Measurements from ENCODE around the gene RBM34. TPM values are rescaled to one million over a fixed set of nuclear protein-coding genes. Genes with fewer than 3 reads are reported as not detected.
A peak's percentile ranks its signal among the peaks of the same experiment; 100 is the strongest.

Gene RBM34
- total RNA-seq, 1 donor from 2014 or later: 52.2 TPM

- Mint-ChIP-seq H3K9me3 (ENCODE audit: unreplicated experiment) (no peaks in the 10 kb centered on the region), H3K4me1 (ENCODE audit: unreplicated experiment) (peaks cover 8% of the 10 kb centered on the region), H3K36me3 (ENCODE audit: low read depth, unreplicated experiment) (peaks cover 49% of the 10 kb centered on the region), H3K4me3 (ENCODE audit: unreplicated experiment) (no peak overlapping the region), H3K27me3 (ENCODE audit: unreplicated experiment) (peaks cover 5% of the 10 kb centered on the region), H3K27ac (ENCODE audit: unreplicated experiment) (no peak overlapping the region)
- no peak for TF ChIP-seq CTCF (IDR thresholded peaks at IDR 0.05; ENCODE audit: unreplicated experiment)
- no peak for DNase-seq (ENCODE audit: low spot score)
Measured at GRCh38 chr1:235139315-235139714, 21.7 kb downstream of the RBM34 start.

GRCh38 chr1:235138821-235139220 is 22.2 kb downstream of the RBM34 start:
- H3K4me1 Mint-ChIP-seq (ENCODE audit: unreplicated experiment): peaks cover 8% of the 10 kb centered on the region
- peaks cover 49% of the 10 kb centered on the region for H3K36me3 Mint-ChIP-seq (ENCODE audit: low read depth, unreplicated experiment)
- peaks cover 5% of the 10 kb centered on the region for H3K27me3 Mint-ChIP-seq (ENCODE audit: unreplicated experiment)
- no peak for TF ChIP-seq CTCF (IDR thresholded peaks at IDR 0.05; ENCODE audit: unreplicated experiment)
- H3K4me3 Mint-ChIP-seq (ENCODE audit: unreplicated experiment): no peak overlapping the region
- no peak overlapping the region for H3K27ac Mint-ChIP-seq (ENCODE audit: unreplicated experiment)
- no peaks in the 10 kb centered on the region for H3K9me3 Mint-ChIP-seq (ENCODE audit: unreplicated experiment)
- DNase-seq (ENCODE audit: low spot score): no peak

- H3K36me3 Mint-ChIP-seq (ENCODE audit: low read depth, unreplicated experiment): peaks cover 33% of the 10 kb centered on the region
- no peak for DNase-seq (ENCODE audit: low spot score)
- peaks cover 6% of the 10 kb centered on the region for H3K4me1 Mint-ChIP-seq (ENCODE audit: unreplicated experiment)
- peak overlapping the region; percentile 3 for H3K4me3 Mint-ChIP-seq (ENCODE audit: unreplicated experiment)
- TF ChIP-seq CTCF (IDR thresholded peaks at IDR 0.05; ENCODE audit: unreplicated experiment): no peak
- no peaks in the 10 kb centered on the region for H3K9me3 Mint-ChIP-seq (ENCODE audit: unreplicated experiment)
- H3K27me3 Mint-ChIP-seq (ENCODE audit: unreplicated experiment): peaks cover 5% of the 10 kb centered on the region
- no peak overlapping the region for H3K27ac Mint-ChIP-seq (ENCODE audit: unreplicated experiment)
Measured at GRCh38 chr1:235136111-235136510, 24.9 kb downstream of the RBM34 start.

- Mint-ChIP-seq H3K27ac (ENCODE audit: unreplicated experiment) (no peak overlapping the region), H3K9me3 (ENCODE audit: unreplicated experiment) (no peaks in the 10 kb centered on the region), H3K4me1 (ENCODE audit: unreplicated experiment) (peaks cover 14% of the 10 kb centered on the region), H3K4me3 (ENCODE audit: unreplicated experiment) (no peak overlapping the region), H3K27me3 (ENCODE audit: unreplicated experiment) (peaks cover 2% of the 10 kb centered on the region), H3K36me3 (ENCODE audit: low read depth, unreplicated experiment) (peaks cover 30% of the 10 kb centered on the region)
- DNase-seq (ENCODE audit: low spot score): no peak
- TF ChIP-seq CTCF (IDR thresholded peaks at IDR 0.05; ENCODE audit: unreplicated experiment): no peak
Measured at GRCh38 chr1:235134171-235134570, 26.9 kb downstream of the RBM34 start.

- H3K36me3 Mint-ChIP-seq (ENCODE audit: low read depth, unreplicated experiment): peaks cover 28% of the 10 kb centered on the region
- peaks cover 2% of the 10 kb centered on the region for H3K27me3 Mint-ChIP-seq (ENCODE audit: unreplicated experiment)
- no peak for DNase-seq (ENCODE audit: low spot score)
- no peak overlapping the region for H3K27ac Mint-ChIP-seq (ENCODE audit: unreplicated experiment)
- peaks cover 14% of the 10 kb centered on the region for H3K4me1 Mint-ChIP-seq (ENCODE audit: unreplicated experiment)
- no peaks in the 10 kb centered on the region for H3K9me3 Mint-ChIP-seq (ENCODE audit: unreplicated experiment)
- TF ChIP-seq CTCF (IDR thresholded peaks at IDR 0.05; ENCODE audit: unreplicated experiment): no peak
- H3K4me3 Mint-ChIP-seq (ENCODE audit: unreplicated experiment): no peak overlapping the region
Measured at GRCh38 chr1:235133086-235133485, 28.0 kb downstream of the RBM34 start.
